GM21423 (cell line): ENCODE results near the gene RASGRP3.
A peak's percentile ranks its signal among the peaks of the same experiment; 100 is the strongest.

Source experiments
- ATAC-seq: cut with Tn5 transposase; IDR thresholded peaks from one replicate; pipeline ENCODE4 v1.9.1; 2021; ENCODE audit warnings: mild to moderate bottlenecking, moderate library complexity; ENCODE audit not compliant: unreplicated experiment

The RASGRP3 gene

DNA sequence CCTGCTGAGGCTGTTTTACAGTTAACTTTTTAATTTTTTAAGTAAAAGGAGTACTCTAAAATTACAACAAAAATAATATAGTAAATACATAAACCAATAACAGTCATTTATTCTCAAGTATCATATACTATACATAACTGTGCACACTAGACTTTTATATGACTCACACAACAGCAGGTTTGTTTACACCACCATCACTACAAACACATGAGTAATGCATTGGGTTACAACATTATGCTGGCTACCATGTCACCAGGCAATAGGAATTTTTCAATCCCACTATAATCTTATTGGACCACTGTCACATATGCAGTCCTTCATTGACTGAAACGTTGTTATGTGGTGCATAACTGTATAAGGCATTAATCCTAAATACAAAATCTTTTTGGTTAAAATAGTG lies 42.5 kb downstream of the RASGRP3 start:
- no peak for ATAC-seq

DNA sequence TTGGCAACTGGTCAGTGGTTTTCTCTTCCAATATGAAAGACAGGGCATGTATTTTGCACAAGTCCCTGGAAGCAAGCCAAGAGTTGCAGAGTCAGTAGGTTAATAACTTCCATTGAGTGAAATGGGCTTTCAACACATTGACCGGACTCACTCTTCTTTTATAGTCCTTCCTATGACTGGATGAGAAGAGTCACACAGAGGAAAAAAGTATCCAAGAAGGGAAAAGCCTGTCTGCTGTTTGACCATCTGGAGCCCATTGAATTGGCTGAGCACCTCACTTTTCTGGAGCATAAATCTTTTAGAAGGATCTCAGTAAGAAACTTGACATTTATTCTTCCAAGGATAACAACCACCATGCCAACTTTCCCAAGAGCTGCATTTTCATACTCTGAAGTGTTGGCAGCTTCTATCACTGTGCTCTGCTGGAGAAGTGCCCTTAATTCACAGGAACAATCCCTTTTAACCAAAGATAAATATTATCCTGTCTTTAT lies 45.4 kb downstream of the RASGRP3 start:
- ATAC-seq = no peak

DNA sequence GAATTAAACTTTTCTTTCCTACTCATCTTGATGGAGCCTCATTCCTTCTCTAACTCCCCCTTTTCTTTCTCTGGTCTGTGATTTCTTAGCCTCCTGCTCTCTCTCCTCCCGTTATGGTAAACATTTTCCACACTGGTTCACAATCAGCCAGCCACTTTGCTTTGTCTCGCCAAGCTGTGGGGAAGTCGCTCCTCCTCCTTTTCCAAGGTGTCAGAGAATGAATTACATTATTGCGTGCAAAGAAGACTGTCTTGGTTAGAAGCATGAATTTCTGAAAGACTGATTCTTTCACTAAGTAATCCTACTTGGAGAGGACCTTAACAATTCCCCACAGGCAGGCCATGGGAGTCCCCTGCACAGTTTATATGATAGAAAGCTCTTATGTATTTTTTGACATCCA lies 46.1 kb downstream of the RASGRP3 start:
- ATAC-seq = no peak

DNA sequence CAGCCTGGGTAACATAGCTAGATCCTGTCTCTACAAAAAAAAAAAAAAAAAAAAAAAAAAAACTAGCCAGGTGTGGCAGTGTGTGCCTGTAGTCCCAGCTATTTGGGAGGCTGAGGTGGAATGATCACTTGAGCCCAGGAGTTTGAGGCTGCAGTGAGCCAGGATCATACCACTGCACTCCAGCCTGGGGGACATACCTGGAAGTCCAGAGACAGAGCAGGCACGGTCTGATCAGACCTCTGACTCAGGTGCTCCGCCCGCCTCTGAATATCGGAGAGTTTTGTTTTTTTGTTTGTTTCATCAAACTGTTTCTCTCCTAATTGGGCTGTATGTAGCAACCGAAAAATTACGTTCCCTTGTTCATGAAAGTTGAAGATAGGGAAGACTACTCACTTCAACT lies 49.2 kb downstream of the RASGRP3 start:
- ATAC-seq = no peak

DNA sequence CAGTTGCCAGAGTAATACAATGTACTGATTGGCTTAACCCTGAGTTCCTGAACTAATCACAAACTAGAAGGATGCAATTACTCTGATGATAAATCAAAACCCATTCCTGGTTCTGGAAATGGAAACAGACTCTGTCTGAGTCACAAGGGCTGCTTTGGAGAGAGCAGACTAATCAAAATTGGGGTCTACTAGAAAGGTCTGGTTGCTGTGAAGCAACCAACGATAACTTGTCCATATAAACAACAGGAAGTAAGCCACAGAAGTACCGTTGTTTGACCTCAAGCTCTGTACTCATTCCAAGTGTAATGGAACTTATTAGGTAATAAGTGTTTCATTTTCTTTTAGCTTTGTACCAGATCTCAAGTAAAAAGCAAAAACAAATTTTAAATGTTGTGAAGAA lies 49.7 kb downstream of the RASGRP3 start:
- ATAC-seq = no peak

DNA sequence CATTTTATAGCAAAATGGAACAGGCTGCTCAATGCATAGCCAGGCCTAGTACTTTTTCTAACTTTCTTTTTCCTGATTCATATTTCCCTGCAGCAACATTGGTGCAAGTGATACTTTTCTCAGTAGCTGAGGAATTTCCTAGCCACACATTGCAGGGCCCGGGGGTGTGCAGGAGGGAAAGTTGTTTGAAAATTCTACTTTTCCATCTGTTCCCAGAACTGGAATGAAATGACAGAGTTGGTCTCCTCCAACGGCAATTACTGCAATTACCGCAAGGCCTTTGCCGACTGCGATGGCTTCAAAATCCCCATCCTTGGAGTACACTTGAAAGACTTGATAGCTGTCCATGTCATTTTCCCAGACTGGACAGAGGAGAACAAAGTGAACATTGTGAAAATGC lies 50.5 kb downstream of the RASGRP3 start:
- no peak for ATAC-seq

DNA sequence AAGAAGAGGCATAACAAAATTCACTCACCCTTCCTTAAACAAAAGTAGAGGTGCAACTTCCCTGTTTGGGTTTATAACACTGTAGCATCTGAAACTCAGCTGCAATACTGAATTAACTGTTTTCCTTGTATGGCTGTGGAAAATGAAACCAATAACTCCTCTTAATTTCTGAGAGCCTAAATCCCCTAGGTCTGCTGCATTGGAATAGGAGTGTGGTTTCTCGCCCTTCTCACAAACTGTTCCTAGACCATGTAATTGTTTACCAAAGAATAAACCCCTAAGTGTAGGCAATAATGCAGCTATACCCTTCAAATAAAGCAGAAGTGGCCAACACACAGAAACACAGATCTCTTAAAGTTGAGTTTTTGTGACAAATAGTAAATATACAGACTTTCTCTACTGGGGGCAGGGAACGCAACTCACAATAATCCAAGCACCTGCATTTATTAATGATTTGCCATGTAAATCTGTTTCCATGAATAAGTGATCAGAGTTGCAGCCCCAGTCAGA lies 52.0 kb downstream of the RASGRP3 start:
- ATAC-seq = no peak

DNA sequence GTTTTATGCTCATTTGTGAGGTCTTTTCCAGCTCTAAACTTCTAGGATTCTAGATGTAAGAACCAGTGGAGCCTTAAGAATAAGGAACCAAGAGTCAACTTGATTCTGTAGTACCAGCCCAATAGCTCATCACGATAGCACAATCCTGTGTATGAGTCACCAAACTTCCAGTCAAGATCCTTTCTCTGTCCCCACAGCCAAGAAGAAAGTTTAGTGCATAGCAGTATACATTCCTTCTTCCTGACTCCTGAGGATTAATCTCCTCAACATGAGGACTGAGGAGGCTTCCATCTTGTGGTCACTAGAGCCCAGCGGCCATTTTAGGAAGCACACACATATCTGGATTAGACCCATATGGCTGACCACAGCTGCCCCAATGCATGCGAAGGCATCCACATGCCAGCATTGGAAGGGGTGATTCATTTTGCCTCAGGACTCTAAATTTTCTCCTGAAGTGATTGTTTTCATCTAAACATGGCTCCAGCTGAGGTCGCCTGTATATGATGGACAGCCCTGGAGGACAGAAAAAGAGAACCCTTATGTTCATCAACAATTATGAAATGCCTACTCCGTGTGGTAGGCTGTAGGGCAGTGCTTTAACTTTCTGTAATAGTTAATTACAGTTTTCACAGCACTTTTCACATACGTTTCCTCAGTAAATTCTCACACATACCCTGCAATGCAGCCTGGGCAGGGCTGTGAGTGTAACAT lies 53.5 kb downstream of the RASGRP3 start:
- ATAC-seq = peak; percentile 17

DNA sequence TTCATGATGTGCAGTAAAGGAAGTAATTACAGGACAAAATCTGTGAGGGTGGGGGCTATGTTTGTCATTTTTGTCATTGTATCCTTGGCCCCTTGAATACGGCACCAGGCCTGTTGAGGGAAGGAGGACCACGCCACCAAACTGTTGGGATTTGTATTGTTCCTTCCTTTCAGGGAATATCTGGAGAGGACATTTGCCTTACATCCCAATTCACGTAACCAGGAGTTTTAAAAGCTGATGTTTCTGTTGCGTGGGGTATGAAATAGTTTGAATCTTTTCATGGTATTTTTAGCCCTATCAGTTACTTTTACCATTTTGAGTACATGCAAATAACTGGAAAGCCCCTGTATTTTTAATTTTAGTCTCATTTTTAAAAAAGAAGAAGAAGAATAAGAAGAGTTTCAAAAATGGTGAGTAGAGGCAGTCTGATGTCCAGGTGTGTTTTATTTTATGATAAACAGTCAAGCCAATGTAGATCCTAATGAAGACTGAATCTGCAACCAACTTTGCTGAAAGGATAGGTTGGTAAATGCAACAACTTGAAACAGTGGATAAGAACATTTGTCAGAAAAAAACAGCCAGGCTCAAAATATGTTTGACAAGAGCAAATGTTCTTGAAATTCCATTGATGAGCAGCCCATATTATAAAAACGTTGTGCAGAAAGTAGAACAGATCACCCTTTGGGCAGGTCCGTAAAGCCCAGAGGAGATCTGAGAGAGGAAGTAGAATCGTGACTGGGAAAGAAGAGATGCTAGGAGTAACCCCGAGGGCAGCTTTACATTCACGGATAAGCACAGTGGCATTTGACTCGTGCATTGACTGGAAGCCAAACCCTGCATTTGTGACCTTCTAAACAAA lies 54.5 kb downstream of the RASGRP3 start:
- peak; percentile 34 for ATAC-seq

DNA sequence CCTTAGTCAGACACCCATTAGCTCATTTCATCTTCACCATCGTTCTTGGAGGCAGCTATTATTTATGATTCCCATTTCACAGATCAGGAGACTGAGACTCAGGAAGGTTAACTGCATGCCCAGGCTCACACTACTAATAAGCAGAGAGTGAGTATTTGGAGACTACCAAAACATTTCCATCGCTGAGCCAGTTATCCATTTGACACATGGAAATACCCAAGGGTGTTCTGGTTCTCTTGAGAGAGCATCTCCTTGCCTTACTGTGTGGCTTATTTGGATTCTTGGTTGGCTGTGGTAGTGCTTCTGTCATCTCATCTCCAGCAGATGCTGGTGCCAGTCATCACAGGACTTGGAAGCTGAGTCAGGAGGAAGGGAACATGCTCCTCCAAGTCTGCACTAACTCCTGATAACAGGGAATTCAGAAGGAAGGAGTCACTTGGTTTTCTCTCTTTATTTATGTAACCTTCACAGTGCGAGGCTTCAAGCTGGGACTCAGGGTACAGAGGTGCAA lies 55.2 kb downstream of the RASGRP3 start:
- no peak for ATAC-seq

DNA sequence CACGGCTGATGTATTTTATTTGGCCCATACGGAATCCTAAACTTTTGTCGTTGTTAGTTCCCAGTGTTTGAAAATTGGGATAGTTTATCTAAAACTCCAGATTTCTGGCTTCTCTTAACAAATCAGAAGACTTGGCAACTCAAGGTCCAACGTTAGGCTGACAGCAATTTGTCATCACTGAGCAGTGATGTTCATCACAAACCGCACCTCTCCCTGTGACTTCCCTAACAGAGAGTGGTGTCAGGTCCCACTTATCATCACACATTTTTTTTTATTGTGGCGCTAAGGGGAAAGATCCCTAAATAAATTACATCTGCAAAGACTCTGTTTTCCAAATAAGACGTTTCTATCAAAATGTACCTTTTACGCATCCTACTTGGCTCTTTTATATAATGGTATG lies 55.7 kb downstream of the RASGRP3 start:
- ATAC-seq = no peak

DNA sequence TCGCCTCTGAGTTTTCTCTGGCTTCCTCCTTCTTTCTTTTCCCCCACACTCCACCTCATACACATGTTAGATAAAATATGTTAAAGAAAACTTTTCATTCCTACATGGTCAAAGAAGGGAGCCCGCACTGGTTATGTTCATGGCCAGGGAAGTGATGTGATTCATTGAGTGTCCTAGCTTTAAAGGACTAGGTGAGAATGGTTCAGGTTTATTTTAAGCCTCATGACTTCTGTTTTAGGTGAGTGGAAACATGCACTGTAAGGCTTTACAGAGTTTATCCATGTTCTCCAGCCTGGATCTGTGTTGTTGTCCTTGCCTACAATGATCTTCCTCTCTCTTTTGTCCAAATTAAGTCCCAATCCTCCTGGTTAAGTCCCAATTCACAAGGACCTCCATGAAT lies 56.5 kb downstream of the RASGRP3 start:
- no peak for ATAC-seq

DNA sequence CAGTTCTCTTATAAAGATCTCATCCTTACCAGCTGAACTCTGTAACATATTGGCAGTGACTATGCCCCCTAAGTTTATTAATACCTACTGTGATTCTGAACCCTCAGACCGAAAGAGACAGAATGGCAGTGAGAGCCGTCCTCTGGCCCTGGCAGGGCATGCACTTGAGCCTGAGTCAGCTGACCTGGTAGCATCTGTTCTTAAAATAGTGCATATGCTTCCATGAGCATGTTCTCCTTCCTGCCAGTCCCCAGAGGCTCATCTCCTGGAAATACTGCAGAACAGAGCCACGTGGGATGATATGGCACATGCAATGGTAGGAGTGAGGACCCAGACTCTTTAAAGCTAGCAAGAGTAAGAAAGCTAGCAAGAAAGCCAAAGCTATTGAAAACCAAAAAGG lies 59.0 kb downstream of the RASGRP3 start:
- no peak for ATAC-seq

DNA sequence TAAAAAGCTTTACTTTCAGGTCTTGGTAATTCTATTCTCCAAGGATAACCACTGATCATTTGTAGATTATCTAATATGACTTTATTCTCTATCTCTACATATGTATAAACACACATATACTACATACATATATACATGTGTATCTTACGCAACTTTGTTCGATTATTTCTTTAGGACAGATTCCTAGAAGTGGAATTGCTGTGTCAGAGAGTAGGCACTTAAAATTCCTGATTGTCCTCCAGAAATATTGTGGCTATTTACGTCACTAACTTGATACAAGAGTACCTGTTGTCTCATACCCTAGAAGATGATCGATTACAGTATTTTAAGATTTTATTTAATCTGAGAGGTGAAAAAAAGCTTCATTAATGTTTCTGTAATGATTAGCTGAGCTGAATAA lies 64.8 kb downstream of the RASGRP3 start:
- ATAC-seq = no peak

DNA sequence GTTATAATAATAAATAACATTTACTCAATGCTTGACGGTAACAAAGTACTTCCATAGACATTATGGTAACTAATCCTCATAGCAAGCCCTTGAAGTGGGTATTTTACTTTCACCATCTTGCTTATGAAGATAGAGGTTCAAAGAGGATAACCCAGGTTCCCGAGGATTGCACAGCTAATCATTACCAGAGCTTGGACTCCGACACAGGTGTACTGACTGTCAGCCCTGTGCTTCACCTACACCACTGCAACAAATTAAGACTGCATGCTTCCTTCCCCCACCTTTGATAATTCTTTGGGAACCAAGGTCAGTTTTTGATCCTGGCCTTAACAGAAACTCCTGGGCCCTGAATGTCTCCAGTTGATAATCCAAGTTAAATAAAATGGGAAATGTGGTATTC lies 73.8 kb downstream of the RASGRP3 start:
- no peak for ATAC-seq

DNA sequence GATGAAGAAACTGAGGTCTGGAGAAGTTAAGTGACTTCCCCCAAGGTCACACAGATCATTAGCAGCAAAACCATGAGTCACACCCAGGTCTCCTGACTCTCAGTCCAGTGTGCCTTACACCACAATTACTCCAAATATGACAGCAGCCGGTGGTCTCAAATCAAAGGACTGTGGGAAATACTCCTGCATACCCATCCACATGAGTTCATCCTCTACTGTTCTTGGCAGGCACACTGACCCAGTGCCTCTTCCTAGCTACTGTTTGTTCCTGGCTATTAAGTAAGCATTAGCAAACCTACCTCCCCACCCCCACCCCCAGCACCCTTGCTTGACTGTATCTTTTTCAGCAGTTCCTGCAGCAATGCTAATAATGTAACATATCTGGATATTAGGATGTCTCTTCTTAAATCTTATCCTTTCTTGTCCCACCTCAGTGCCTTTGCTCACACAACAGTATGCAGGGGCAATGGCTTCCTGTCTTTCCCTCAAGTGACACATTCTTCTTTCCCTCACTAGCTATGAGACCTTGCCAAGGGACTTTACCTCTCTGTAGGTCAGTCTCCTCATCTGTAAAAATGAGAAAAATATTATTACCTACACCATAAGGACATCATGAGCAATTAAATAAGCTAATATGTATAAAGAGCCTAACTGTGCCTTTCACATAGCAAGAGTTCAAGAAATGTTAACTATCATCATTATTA lies 76.5 kb downstream of the RASGRP3 start:
- peak; percentile 56 for ATAC-seq

DNA sequence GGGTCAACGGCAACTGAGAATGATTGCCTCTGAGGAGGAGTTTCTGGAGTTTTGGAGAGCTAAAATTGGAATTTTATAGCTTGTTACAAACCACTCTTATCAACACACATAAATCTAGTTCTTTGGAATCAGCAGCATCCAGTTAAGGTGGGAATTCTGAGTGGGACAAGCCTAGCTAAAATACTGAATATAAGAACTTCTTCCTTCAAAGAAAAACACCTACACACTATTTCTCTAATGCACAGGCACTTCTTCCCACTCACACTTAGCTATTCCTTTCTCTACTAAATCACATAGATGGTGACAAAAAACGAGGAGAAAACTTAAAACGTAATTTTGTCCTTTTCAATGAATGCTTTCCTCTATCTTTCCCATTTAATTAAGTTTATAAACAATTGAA lies 79.2 kb downstream of the RASGRP3 start:
- no peak for ATAC-seq

DNA sequence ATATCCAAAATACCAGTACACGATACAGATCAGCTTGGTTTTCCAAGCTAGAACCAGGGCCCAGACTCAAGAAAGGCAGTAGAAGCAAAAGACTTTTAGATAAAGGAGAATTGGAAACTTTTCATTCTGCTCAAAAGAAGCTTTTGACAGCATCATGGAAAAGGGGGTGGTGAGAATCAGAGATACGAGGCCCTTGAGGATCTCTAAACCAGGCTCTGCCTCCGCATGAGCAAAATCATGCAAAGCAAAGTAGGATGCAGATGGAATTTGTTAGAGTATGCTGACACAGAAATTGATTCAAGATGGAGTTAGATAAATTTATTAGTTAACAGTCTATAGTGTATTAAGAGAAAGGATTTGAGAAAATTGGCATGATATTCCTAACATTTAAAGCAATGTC lies 82.9 kb downstream of the RASGRP3 start:
- no peak for ATAC-seq

DNA sequence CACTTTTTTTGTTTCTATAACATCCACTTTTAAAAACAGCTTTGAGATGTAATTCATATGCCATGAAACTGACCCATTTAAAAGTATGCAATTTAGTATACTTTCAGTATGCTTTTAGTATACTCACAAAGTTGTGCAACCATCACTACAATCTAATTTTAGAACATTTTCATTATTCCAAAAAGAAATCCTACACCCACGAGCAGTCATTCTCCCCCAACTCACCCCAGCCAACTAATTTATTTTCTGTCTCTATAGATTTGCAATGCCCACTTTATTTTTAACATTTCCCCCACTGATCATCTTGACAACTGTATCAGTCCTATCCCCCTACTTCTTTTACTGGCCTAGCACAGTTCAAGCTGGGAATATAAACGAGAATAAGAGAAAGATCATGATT lies 83.6 kb downstream of the RASGRP3 start:
- ATAC-seq = no peak

DNA sequence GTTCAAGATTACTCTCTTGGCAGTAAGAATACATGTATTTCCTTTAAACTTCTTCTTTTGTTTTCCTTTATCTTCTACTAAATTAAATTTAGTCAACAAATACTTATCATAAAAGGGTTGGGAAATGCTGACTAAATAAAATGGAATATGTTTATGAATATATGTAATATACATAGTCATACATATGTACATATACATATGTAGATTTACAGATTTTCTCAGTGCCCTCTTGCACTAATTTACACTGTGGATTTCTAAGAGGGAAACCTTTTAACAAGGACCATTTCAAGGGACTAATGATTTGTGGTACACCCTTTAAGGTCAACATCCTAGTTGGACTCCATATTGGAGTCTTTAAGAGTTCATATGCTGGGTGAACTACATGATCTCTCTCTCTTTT lies 85.4 kb downstream of the RASGRP3 start:
- ATAC-seq = no peak

DNA sequence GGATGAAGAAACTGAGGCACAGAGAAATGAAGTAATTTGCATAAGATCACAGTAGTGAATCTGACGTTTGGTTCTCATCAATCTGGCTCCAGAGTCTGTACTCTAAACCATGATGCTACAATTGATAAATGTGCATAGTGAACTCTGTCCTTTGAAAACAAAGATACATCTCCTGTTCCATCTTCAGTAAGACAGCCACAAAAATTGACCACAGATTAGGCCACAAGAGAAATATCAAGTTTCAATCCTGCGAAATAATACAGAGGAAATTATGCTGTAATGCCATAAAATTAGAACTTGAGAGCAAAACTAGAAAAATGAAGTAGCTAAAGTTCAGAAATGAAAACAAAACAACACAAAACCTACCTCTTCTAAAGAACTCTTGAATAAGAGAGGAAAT lies 94.2 kb downstream of the RASGRP3 start:
- ATAC-seq = no peak
